H1 (cell line): Measurements from ENCODE around the gene PCCA. TPM values are rescaled to one million over a fixed set of nuclear protein-coding genes. Genes with fewer than 3 reads are reported as not detected.

Source experiments
- RBBP5 ChIP-seq: IDR thresholded peaks from 2 replicates; pipeline ENCODE4 v1.7.1; 2012; ENCODE audit warnings: low read depth, mild to moderate bottlenecking, inconsistent platforms, low read length, moderate library complexity, borderline replicate concordance
- polyA plus RNA-seq, 7 experiments: library from polyadenylated mRNA; depleted of rRNA in 3 of 7; stranded (reverse) in 5 of 7; unstranded in 2 of 7; fragments of >200 nt in 5 of 7; fragments of 200-250 nt in 2 of 7; gene quantifications; 1 replicate in 5 of 7; 2 replicates in 1 of 7; 4 replicates in 1 of 7; pipeline versions ENCODE4 v1.2.1 to v1.2.3, GENCODE V29; 2011 to 2013; ENCODE audit warnings: missing spikeins in 2 of 7, mixed read lengths in 2 of 7
- total RNA-seq: library from RNA; stranded (reverse); fragmentation: NEBNext Ultra II Directional; extraction: Animal tissue kit (Norgen Biotek cat#: 25700); gene quantifications from 2 replicates; pipeline ENCODE4 v1.2.1, GENCODE V29; 2021
- TF ChIP-seq, protein P1 (sequence below): fragments of 300-600 bp; sonication (generic); IDR thresholded peaks from 2 replicates; pipeline ENCODE4 v1.7.1; 2012; ENCODE audit warnings: low read length, moderate library complexity, mild to moderate bottlenecking, inconsistent platforms; ENCODE audit not compliant: insufficient replicate concordance

PCCA gene
- total and polyA plus RNA-seq, 2 of the 8 experiments (the other 6 are each of a cell fraction or from before 2014, with no cell fraction given), result 18.4 to 49.8 TPM

DNA sequence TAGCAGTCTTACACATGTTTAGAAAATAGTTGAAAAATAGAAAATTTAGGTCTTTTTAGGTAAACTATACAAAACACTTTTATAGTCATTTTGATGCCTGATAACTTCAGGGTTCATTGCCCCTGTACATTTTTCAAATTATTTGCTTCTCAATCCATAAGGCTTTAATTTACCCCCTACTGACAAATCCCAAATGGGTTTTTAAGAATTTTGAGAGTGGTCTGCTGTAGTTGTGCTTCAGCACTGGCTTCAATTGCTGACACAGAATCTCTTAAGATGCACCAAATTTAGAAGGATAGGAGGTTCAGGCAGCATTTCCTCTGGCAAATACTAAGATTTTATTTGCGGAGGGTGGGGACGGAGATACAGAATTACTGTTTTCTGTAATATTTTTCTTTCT, 89.4 kb downstream of the PCCA start (continued):
- TF ChIP-seq, protein P1, sequence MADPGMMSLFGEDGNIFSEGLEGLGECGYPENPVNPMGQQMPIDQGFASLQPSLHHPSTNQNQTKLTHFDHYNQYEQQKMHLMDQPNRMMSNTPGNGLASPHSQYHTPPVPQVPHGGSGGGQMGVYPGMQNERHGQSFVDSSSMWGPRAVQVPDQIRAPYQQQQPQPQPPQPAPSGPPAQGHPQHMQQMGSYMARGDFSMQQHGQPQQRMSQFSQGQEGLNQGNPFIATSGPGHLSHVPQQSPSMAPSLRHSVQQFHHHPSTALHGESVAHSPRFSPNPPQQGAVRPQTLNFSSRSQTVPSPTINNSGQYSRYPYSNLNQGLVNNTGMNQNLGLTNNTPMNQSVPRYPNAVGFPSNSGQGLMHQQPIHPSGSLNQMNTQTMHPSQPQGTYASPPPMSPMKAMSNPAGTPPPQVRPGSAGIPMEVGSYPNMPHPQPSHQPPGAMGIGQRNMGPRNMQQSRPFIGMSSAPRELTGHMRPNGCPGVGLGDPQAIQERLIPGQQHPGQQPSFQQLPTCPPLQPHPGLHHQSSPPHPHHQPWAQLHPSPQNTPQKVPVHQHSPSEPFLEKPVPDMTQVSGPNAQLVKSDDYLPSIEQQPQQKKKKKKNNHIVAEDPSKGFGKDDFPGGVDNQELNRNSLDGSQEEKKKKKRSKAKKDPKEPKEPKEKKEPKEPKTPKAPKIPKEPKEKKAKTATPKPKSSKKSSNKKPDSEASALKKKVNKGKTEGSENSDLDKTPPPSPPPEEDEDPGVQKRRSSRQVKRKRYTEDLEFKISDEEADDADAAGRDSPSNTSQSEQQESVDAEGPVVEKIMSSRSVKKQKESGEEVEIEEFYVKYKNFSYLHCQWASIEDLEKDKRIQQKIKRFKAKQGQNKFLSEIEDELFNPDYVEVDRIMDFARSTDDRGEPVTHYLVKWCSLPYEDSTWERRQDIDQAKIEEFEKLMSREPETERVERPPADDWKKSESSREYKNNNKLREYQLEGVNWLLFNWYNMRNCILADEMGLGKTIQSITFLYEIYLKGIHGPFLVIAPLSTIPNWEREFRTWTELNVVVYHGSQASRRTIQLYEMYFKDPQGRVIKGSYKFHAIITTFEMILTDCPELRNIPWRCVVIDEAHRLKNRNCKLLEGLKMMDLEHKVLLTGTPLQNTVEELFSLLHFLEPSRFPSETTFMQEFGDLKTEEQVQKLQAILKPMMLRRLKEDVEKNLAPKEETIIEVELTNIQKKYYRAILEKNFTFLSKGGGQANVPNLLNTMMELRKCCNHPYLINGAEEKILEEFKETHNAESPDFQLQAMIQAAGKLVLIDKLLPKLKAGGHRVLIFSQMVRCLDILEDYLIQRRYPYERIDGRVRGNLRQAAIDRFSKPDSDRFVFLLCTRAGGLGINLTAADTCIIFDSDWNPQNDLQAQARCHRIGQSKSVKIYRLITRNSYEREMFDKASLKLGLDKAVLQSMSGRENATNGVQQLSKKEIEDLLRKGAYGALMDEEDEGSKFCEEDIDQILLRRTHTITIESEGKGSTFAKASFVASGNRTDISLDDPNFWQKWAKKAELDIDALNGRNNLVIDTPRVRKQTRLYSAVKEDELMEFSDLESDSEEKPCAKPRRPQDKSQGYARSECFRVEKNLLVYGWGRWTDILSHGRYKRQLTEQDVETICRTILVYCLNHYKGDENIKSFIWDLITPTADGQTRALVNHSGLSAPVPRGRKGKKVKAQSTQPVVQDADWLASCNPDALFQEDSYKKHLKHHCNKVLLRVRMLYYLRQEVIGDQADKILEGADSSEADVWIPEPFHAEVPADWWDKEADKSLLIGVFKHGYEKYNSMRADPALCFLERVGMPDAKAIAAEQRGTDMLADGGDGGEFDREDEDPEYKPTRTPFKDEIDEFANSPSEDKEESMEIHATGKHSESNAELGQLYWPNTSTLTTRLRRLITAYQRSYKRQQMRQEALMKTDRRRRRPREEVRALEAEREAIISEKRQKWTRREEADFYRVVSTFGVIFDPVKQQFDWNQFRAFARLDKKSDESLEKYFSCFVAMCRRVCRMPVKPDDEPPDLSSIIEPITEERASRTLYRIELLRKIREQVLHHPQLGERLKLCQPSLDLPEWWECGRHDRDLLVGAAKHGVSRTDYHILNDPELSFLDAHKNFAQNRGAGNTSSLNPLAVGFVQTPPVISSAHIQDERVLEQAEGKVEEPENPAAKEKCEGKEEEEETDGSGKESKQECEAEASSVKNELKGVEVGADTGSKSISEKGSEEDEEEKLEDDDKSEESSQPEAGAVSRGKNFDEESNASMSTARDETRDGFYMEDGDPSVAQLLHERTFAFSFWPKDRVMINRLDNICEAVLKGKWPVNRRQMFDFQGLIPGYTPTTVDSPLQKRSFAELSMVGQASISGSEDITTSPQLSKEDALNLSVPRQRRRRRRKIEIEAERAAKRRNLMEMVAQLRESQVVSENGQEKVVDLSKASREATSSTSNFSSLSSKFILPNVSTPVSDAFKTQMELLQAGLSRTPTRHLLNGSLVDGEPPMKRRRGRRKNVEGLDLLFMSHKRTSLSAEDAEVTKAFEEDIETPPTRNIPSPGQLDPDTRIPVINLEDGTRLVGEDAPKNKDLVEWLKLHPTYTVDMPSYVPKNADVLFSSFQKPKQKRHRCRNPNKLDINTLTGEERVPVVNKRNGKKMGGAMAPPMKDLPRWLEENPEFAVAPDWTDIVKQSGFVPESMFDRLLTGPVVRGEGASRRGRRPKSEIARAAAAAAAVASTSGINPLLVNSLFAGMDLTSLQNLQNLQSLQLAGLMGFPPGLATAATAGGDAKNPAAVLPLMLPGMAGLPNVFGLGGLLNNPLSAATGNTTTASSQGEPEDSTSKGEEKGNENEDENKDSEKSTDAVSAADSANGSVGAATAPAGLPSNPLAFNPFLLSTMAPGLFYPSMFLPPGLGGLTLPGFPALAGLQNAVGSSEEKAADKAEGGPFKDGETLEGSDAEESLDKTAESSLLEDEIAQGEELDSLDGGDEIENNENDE, result no peak
- TF ChIP-seq RBBP5, result no peak
